ENCODE measurements around the gene MTTP. TPM values are rescaled to one million over a fixed set of nuclear protein-coding genes. Genes with fewer than 3 reads are reported as not detected.

Gene MTTP
- total RNA-seq, 1 donor from 2014 or later = 1.9 TPM

- H3K36me3 ChIP-seq = no peaks in the 10 kb centered on the region
- DNase-seq (ENCODE audit: low spot score in 2 of 2) = no peak
- H3K27ac ChIP-seq = no peak overlapping the region
- no peak for TF ChIP-seq CTCF (IDR thresholded peaks at IDR 0.05)
- no peaks in the 10 kb centered on the region for H3K4me1 ChIP-seq
- H3K4me3 ChIP-seq = no peak overlapping the region
- H3K27me3 ChIP-seq = no peaks in the 10 kb centered on the region
- H3K9me3 ChIP-seq = no peaks in the 10 kb centered on the region
- intact Hi-C loops (cut with DNase I) = no loop called here
Observed at GRCh38 chr4:99537674-99538073, 37.0 kb upstream of the MTTP start.

GRCh38 chr4:99540277-99540939 lies 34.2 kb upstream of the MTTP start:
- Histone ChIP-seq H3K27me3 (no peaks in the 10 kb centered on the region), H3K4me3 (no peak overlapping the region), H3K36me3 (no peaks in the 10 kb centered on the region), H3K9me3 (no peaks in the 10 kb centered on the region), H3K27ac (no peak overlapping the region), H3K4me1 (no peaks in the 10 kb centered on the region)
- intact Hi-C loops (cut with DNase I) = no loop called here
- TF ChIP-seq CTCF (IDR thresholded peaks at IDR 0.05) = no peak
- DNase-seq (ENCODE audit: low spot score in 2 of 2) = no peak

- DNase-seq (ENCODE audit: low spot score in 2 of 2) = no peak
- H3K27ac ChIP-seq = no peak overlapping the region
- no peak for TF ChIP-seq CTCF (IDR thresholded peaks at IDR 0.05)
- H3K9me3 ChIP-seq = no peaks in the 10 kb centered on the region
- peaks cover 0 to 5% of the 10 kb centered on the region in 2 donors for H3K36me3 ChIP-seq
- no peaks in the 10 kb centered on the region for H3K27me3 ChIP-seq
- H3K4me3 ChIP-seq = no peak overlapping the region
- intact Hi-C loops (cut with DNase I) = no loop called here
- H3K4me1 ChIP-seq = no peaks in the 10 kb centered on the region
Observed at GRCh38 chr4:99552872-99553271, 21.8 kb upstream of the MTTP start.

- Histone ChIP-seq H3K27ac (peak within 1 kb of the TSS; percentile 97), H3K4me1 (peaks cover 5 to 8% of the 10 kb centered on the region in 2 donors), H3K36me3 (no peaks in the 10 kb centered on the region), H3K4me3 (peak within 1 kb of the TSS; percentile 75 to 79), H3K9me3 (no peaks in the 10 kb centered on the region), H3K27me3 (no peaks in the 10 kb centered on the region)
- peak; percentile 85 to 99 for DNase-seq (ENCODE audit: low spot score in 2 of 2)
- peak in 2 of 3 experiments; percentile 23 to 24 for TF ChIP-seq CTCF (IDR thresholded peaks at IDR 0.05)
- intact Hi-C loops (cut with DNase I) = loop anchor here (1.0 to 10.0 kb wide), 8 partner anchors 47 to 387 kb away; partner anchors contain the start of genes ADH1B, C4orf54, H2AZ1 and LAMTOR3
Observed at GRCh38 chr4:99563310-99564186, 11.1 kb upstream of the MTTP start, which contains the start of gene TRMT10A. Gene TRMT10A (minus strand): TSS chr4:99564039. CDS start chr4:99559338, 4,701 bp downstream.

GRCh38 chr4:99564921-99565320 lies 9.7 kb upstream of the MTTP start:
- H3K27ac ChIP-seq = peak overlapping the region in 1 of 2 donors; percentile 13
- no peaks in the 10 kb centered on the region for H3K9me3 ChIP-seq
- no peak overlapping the region for H3K4me3 ChIP-seq
- TF ChIP-seq CTCF (IDR thresholded peaks at IDR 0.05) = no peak
- H3K4me1 ChIP-seq = peaks cover 5 to 8% of the 10 kb centered on the region in 2 donors
- intact Hi-C loops (cut with DNase I) = loop anchor here (2.0 to 10.0 kb wide), 5 partner anchors 46 to 240 kb away; partner anchors contain the start of genes ADH1B and C4orf54
- no peaks in the 10 kb centered on the region for H3K27me3 ChIP-seq
- no peak for DNase-seq (ENCODE audit: low spot score in 2 of 2)
- H3K36me3 ChIP-seq = no peaks in the 10 kb centered on the region
